Trophoblast cell (in vitro differentiated cells and primary cell): ENCODE data around the gene MGAT3.

Source experiments
- DNase-seq, 2 donors: peaks; one replicate each; pipeline ENCODE4 v3.0.0-alpha.2; 2016
- H2AFZ ChIP-seq: 2 replicates; pipeline ENCODE4 v1.6.1; 2013; ENCODE audit warnings: low read length, moderate library complexity, mild to moderate bottlenecking; ENCODE audit not compliant: insufficient read depth, poor library complexity
- H2AK5ac ChIP-seq: 2 replicates; pipeline ENCODE4 v1.6.1; 2013; ENCODE audit warnings: mild to moderate bottlenecking, low read length
- H2BK120ac ChIP-seq: 2 replicates; pipeline ENCODE4 v1.6.1; 2013; ENCODE audit warnings: low read length, mild to moderate bottlenecking, moderate library complexity; ENCODE audit not compliant: insufficient read depth, poor library complexity
- H2BK12ac ChIP-seq: 2 replicates; pipeline ENCODE4 v1.6.1; 2013; ENCODE audit warnings: mild to moderate bottlenecking, low read length, moderate library complexity
- H2BK5ac ChIP-seq: 2 replicates; pipeline ENCODE4 v1.6.1; 2013; ENCODE audit warnings: low read length, low read depth, moderate library complexity, mild to moderate bottlenecking; ENCODE audit not compliant: poor library complexity
- H3K14ac ChIP-seq: 2 replicates; pipeline ENCODE4 v1.6.1; 2013; ENCODE audit warnings: mild to moderate bottlenecking, low read length
- H3K18ac ChIP-seq: 2 replicates; pipeline ENCODE4 v1.6.1; 2013; ENCODE audit warnings: mild to moderate bottlenecking, low read length
- H3K23ac ChIP-seq: 2 replicates; pipeline ENCODE4 v1.6.1; 2013; ENCODE audit warnings: low read length
- H3K27ac ChIP-seq: 2 replicates; pipeline ENCODE4 v1.5.1; 2013; ENCODE audit warnings: low read depth, mild to moderate bottlenecking, inconsistent platforms, low read length, moderate library complexity
- H3K27me3 ChIP-seq: 2 replicates; pipeline ENCODE4 v1.6.1; 2013; ENCODE audit warnings: inconsistent platforms, mild to moderate bottlenecking, low read length, moderate library complexity; ENCODE audit not compliant: insufficient read depth
- H3K36me3 ChIP-seq, 2 experiments: 1 replicate in 1 of 2; 2 replicates in 1 of 2; pipeline ENCODE4 v1.6.1; 2013; ENCODE audit warnings: low read length in 2 of 2, mild to moderate bottlenecking in 2 of 2, moderate library complexity in 1 of 2; ENCODE audit not compliant: insufficient read depth in 2 of 2, control insufficient read depth in 1 of 2
- H3K4ac ChIP-seq: 2 replicates; pipeline ENCODE4 v1.6.1; 2013; ENCODE audit warnings: low read depth, mild to moderate bottlenecking, low read length, moderate library complexity
- H3K4me1 ChIP-seq, 2 experiments: 1 replicate in 1 of 2; 2 replicates in 1 of 2; pipeline ENCODE4 v1.6.1; 2013; ENCODE audit warnings: low read length in 2 of 2, mild to moderate bottlenecking in 2 of 2, moderate library complexity in 1 of 2; ENCODE audit not compliant: insufficient read depth in 2 of 2, control insufficient read depth in 1 of 2
- H3K4me2 ChIP-seq: 2 replicates; pipeline ENCODE4 v1.6.1; 2013; ENCODE audit warnings: inconsistent platforms, mild to moderate bottlenecking, low read length, moderate library complexity
- H3K4me3 ChIP-seq: 2 replicates; pipeline ENCODE4 v1.5.1; 2013; ENCODE audit warnings: mild to moderate bottlenecking, low read depth, low read length, inconsistent platforms
- H3K79me1 ChIP-seq: one replicate; pipeline ENCODE4 v1.6.1; 2013; ENCODE audit warnings: low read length
- H3K79me2 ChIP-seq: 2 replicates; pipeline ENCODE4 v1.6.1; 2013; ENCODE audit warnings: low read length, mild to moderate bottlenecking; ENCODE audit not compliant: control insufficient read depth, insufficient read depth, poor library complexity
- H3K9ac ChIP-seq: 2 replicates; pipeline ENCODE4 v1.6.1; 2013; ENCODE audit warnings: mild to moderate bottlenecking, low read length
- H3K9me3 ChIP-seq: 2 replicates; pipeline ENCODE4 v1.6.1; 2013; ENCODE audit warnings: low read depth, mild to moderate bottlenecking, control low read depth, inconsistent platforms, low read length; ENCODE audit not compliant: insufficient read depth
- H4K12ac ChIP-seq: 2 replicates; pipeline ENCODE4 v1.6.1; 2013; ENCODE audit warnings: low read depth, mild to moderate bottlenecking, low read length, moderate library complexity
- H4K8ac ChIP-seq: 2 replicates; pipeline ENCODE4 v1.6.1; 2013; ENCODE audit warnings: low read depth, mild to moderate bottlenecking, low read length, moderate library complexity
- H4K91ac ChIP-seq: one replicate; pipeline ENCODE4 v1.6.1; 2013; ENCODE audit warnings: low read depth, mild to moderate bottlenecking, low read length, moderate library complexity
- WGBS: extraction: QIAGEN DNeasy Blood & Tissue Kit; methylation state at CpG from one replicate; pipeline ENCODE4 v1.1.7; 2013; ENCODE audit warnings: missing lambda C conversion rate; ENCODE audit not compliant: insufficient read length, insufficient coverage; ENCODE audit errors: extremely low coverage; 5-methylcytosine and 5-hydroxymethylcytosine counted together

MGAT3 gene

GRCh38 chr22:39414886-39415285 is 41.9 kb upstream of the MGAT3 start:
- no peak for DNase-seq
- Histone ChIP-seq H3K14ac (no peak overlapping the region), H2AFZ (no peak overlapping the region), H4K91ac (no peak overlapping the region), H3K4me2 (no peak overlapping the region), H2AK5ac (no peak overlapping the region), H3K36me3 (peaks cover 39 to 45% of the 10 kb centered on the region in 2 experiments), H3K4me1 (no peaks in the 10 kb centered on the region), H3K27ac (no peak overlapping the region), H2BK5ac (no peak overlapping the region), H2BK120ac (no peak overlapping the region), H2BK12ac (no peak overlapping the region), H3K9me3 (no peaks in the 10 kb centered on the region), H3K4ac (no peak overlapping the region), H3K27me3 (no peaks in the 10 kb centered on the region), H4K12ac (no peak overlapping the region), H3K79me2 (no peaks in the 10 kb centered on the region), H3K79me1 (no peaks in the 10 kb centered on the region), H3K18ac (no peak overlapping the region), H3K4me3 (peak overlapping the region; percentile 6), H3K23ac (no peak overlapping the region), H3K9ac (no peak overlapping the region), H4K8ac (no peak overlapping the region)
- no CpG with 5 or more reads among the region's 11 CpGs for WGBS

- Histone ChIP-seq H3K9ac (no peak overlapping the region), H3K23ac (no peak overlapping the region), H3K14ac (no peak overlapping the region), H3K27me3 (no peaks in the 10 kb centered on the region), H2AFZ (no peak overlapping the region), H3K79me2 (no peaks in the 10 kb centered on the region), H3K4me2 (no peak overlapping the region), H3K4ac (no peak overlapping the region), H3K36me3 (peaks cover 43 to 52% of the 10 kb centered on the region in 2 experiments), H3K27ac (no peak overlapping the region), H3K4me3 (no peak overlapping the region), H4K12ac (no peak overlapping the region), H3K79me1 (no peaks in the 10 kb centered on the region), H4K91ac (no peak overlapping the region), H2AK5ac (no peak overlapping the region), H2BK5ac (no peak overlapping the region), H2BK12ac (no peak overlapping the region), H3K9me3 (no peaks in the 10 kb centered on the region), H3K18ac (no peak overlapping the region), H2BK120ac (no peak overlapping the region), H3K4me1 (no peaks in the 10 kb centered on the region), H4K8ac (no peak overlapping the region)
- no CpG with 5 or more reads among the region's 16 CpGs for WGBS
- DNase-seq = no peak
Observed at GRCh38 chr22:39415506-39415905, 41.3 kb upstream of the MGAT3 start.

GRCh38 chr22:39416319-39416718 is 40.5 kb upstream of the MGAT3 start:
- H3K14ac ChIP-seq = no peak overlapping the region
- WGBS = no CpG with 5 or more reads among the region's 7 CpGs
- H3K27me3 ChIP-seq = no peaks in the 10 kb centered on the region
- peaks cover 46 to 58% of the 10 kb centered on the region in 2 experiments for H3K36me3 ChIP-seq
- DNase-seq = no peak
- H3K79me2 ChIP-seq = no peaks in the 10 kb centered on the region
- H4K8ac ChIP-seq = no peak overlapping the region
- no peak overlapping the region for H3K18ac ChIP-seq
- H2BK120ac ChIP-seq = no peak overlapping the region
- no peaks in the 10 kb centered on the region for H3K4me1 ChIP-seq
- no peak overlapping the region for H3K27ac ChIP-seq
- no peak overlapping the region for H4K12ac ChIP-seq
- H4K91ac ChIP-seq = no peak overlapping the region
- H3K9ac ChIP-seq = no peak overlapping the region
- no peak overlapping the region for H3K4me3 ChIP-seq
- no peak overlapping the region for H3K23ac ChIP-seq
- no peak overlapping the region for H2BK12ac ChIP-seq
- H3K79me1 ChIP-seq = no peaks in the 10 kb centered on the region
- no peaks in the 10 kb centered on the region for H3K9me3 ChIP-seq
- H2AK5ac ChIP-seq = no peak overlapping the region
- H3K4me2 ChIP-seq = no peak overlapping the region
- H2AFZ ChIP-seq = no peak overlapping the region
- H2BK5ac ChIP-seq = no peak overlapping the region
- no peak overlapping the region for H3K4ac ChIP-seq

- Histone ChIP-seq H3K27ac (no peak overlapping the region), H3K4me1 (no peaks in the 10 kb centered on the region), H3K9me3 (no peaks in the 10 kb centered on the region), H3K79me1 (no peaks in the 10 kb centered on the region), H4K8ac (no peak overlapping the region), H3K23ac (no peak overlapping the region), H2BK120ac (no peak overlapping the region), H3K27me3 (no peaks in the 10 kb centered on the region), H2BK12ac (no peak overlapping the region), H3K4me2 (no peak overlapping the region), H3K14ac (no peak overlapping the region), H3K9ac (no peak overlapping the region), H3K18ac (no peak overlapping the region), H4K91ac (no peak overlapping the region), H2BK5ac (no peak overlapping the region), H2AK5ac (no peak overlapping the region), H3K4ac (no peak overlapping the region), H3K36me3 (peaks cover 51 to 67% of the 10 kb centered on the region in 2 experiments), H3K4me3 (no peak overlapping the region), H4K12ac (no peak overlapping the region), H3K79me2 (no peaks in the 10 kb centered on the region), H2AFZ (no peak overlapping the region)
- DNase-seq = no peak
- WGBS = no CpG with 5 or more reads among the region's 12 CpGs
Observed at GRCh38 chr22:39417641-39418040, 39.2 kb upstream of the MGAT3 start.
